PC-9 (cell line): ENCODE results near the gene DDX28.

ENCODE experiments used
- CTCF ChIP-seq: fragments of 200-600 bp; sonication (generic); conservative IDR thresholded peaks from 2 replicates; pipeline ENCODE4 v1.6.1; 2017; ENCODE audit warnings: mixed run types, antibody characterized with exemption, mild to moderate bottlenecking, moderate library complexity
- EZH2 ChIP-seq: fragments of 200-600 bp; sonication (generic); IDR thresholded peaks from 2 replicates; pipeline ENCODE4 v1.8.0; 2017; ENCODE audit warnings: antibody characterized with exemption, low read depth

DNA sequence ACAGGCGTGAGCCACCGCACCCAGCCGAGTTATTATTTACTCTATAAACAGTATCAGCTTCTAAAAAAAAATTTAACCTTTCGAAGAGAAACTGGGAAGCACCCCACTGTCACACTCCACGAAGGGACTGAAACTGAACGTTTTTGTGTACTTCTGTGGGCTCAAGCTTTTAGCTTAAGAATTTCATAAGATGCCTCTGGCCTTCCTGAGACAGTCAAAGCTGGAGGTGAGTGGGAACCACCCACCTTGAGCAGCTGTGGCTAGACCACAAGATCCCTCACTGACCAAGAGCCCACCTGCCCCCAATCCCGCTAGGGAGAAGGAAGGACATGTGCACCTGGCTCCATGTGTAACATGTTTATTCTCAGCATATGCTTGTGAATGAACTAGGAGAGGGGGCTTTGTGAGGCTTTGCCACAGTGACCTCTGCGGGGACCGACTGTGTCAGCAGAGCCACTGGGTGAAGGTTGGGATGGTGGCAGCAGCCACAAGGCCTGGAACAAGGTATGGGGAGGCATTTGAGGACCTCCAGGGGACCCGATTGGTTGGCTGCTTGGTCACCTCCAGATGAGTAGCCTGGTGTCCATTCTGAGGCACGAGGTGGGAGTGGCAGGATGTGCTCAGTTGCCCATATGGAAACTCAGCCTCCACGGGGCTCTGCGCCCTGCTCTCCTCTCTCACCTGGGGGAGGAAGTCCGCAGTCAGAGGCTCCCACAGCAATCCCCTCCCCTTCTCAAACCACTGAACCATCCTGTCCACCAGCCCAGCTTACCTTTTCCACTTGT, 47.5 kb downstream of the DDX28 start:
- TF ChIP-seq EZH2 (no peak), CTCF (no peak)
